Neural cell (in vitro differentiated cells): Measurements from ENCODE around the gene GNG13. TPM values are rescaled to one million over a fixed set of nuclear protein-coding genes. Genes with fewer than 3 reads are reported as not detected.

Experiments
- H2AFZ ChIP-seq: fragments of 200-600, 300-800 bp; sonication (generic), shearing (Covaris generic); 2 replicates; pipeline ENCODE4 v1.6.0; 2014; ENCODE audit warnings: low read depth, mild to moderate bottlenecking, antibody characterized with exemption, low read length, moderate library complexity
- H3F3A ChIP-seq: fragments of 200-600 bp; shearing (Covaris generic); 2 replicates; pipeline ENCODE4 v1.6.1; 2016; ENCODE audit warnings: mild to moderate bottlenecking, moderate library complexity, mixed read lengths, antibody characterized with exemption, low read length; ENCODE audit not compliant: insufficient read depth, poor library complexity, severe bottlenecking
- H3K27ac ChIP-seq: fragments of 200-600, 300-800 bp; sonication (generic), shearing (Covaris generic); 2 replicates; pipeline ENCODE4 v1.5.1; 2014; ENCODE audit warnings: mild to moderate bottlenecking, low read length, moderate library complexity
- H3K27me3 ChIP-seq: fragments of 300-800, 200-600 bp; sonication (generic), shearing (Covaris generic); 2 replicates; pipeline ENCODE4 v1.6.0; 2014; ENCODE audit warnings: mild to moderate bottlenecking, low read depth, low read length, moderate library complexity; ENCODE audit not compliant: insufficient read depth
- H3K36me3 ChIP-seq: fragments of 300-800, 200-600 bp; sonication (generic), shearing (Covaris generic); 2 replicates; pipeline ENCODE4 v1.5.1; 2014; ENCODE audit warnings: mild to moderate bottlenecking, antibody characterized with exemption, low read length, moderate library complexity; ENCODE audit not compliant: insufficient read depth
- H3K4me2 ChIP-seq: fragments of 300-800, 200-600 bp; sonication (generic), shearing (Covaris generic); 2 replicates; pipeline ENCODE4 v1.6.0; 2014; ENCODE audit warnings: mild to moderate bottlenecking, low read length
- H3K4me3 ChIP-seq: fragments of 300-800, 200-600 bp; sonication (generic), shearing (Covaris generic); 2 replicates; pipeline ENCODE4 v1.5.1; 2014; ENCODE audit warnings: mild to moderate bottlenecking, low read length, moderate library complexity
- H3K79me2 ChIP-seq: fragments of 200-600 bp; shearing (Covaris generic); replicated peaks from 2 replicates; pipeline ENCODE4 v1.6.0; 2014; ENCODE audit warnings: mild to moderate bottlenecking, low read length, moderate library complexity; ENCODE audit not compliant: insufficient read depth
- H3K9ac ChIP-seq: fragments of 300-800, 200-600 bp; sonication (generic), shearing (Covaris generic); 2 replicates; pipeline ENCODE4 v1.6.1; 2016; ENCODE audit warnings: mild to moderate bottlenecking, low read length, mixed read lengths
- H3K9me2 ChIP-seq: fragments of 200-600 bp; shearing (Covaris generic); 2 replicates; pipeline ENCODE4 v1.6.1; 2016; ENCODE audit warnings: mild to moderate bottlenecking, low read length, mixed read lengths; ENCODE audit not compliant: insufficient read depth
- H3K9me3 ChIP-seq: fragments of 200-600, 300-800 bp; sonication (generic), shearing (Covaris generic); 2 replicates; pipeline ENCODE4 v1.6.1; 2016; ENCODE audit warnings: mild to moderate bottlenecking, mixed run types, low read length, moderate library complexity, mixed read lengths
- H4K20me1 ChIP-seq: fragments of 200-600 bp; shearing (Covaris generic); 2 replicates; pipeline ENCODE4 v1.6.1; 2016; ENCODE audit warnings: mild to moderate bottlenecking, mixed run types; ENCODE audit not compliant: insufficient read depth
- CTCF ChIP-seq: fragments of 450-650 bp; IDR thresholded peaks from 2 replicates; pipeline ENCODE4 v1.5.1; 2014; ENCODE audit warnings: antibody characterized with exemption, mild to moderate bottlenecking, moderate library complexity; ENCODE audit not compliant: poor library complexity, severe bottlenecking
- EP300 ChIP-seq: fragments of 450-650 bp; conservative IDR thresholded peaks from 2 replicates; pipeline ENCODE4 v1.6.1; 2014; ENCODE audit warnings: antibody characterized with exemption, mild to moderate bottlenecking, moderate library complexity; ENCODE audit not compliant: poor library complexity, severe bottlenecking
- EZH2 ChIP-seq: fragments of 200-600, 300-800 bp; shearing (Covaris generic), sonication (generic); IDR thresholded peaks from 2 replicates; pipeline ENCODE4 v1.6.1; 2014; ENCODE audit warnings: antibody characterized with exemption, low read length, borderline replicate concordance, mild to moderate bottlenecking; ENCODE audit not compliant: insufficient read depth, poor library complexity, severe bottlenecking
- MXI1 ChIP-seq: fragments of 450-650 bp; conservative IDR thresholded peaks from 2 replicates; pipeline ENCODE4 v1.6.1; 2014; ENCODE audit warnings: antibody characterized with exemption, mild to moderate bottlenecking; ENCODE audit not compliant: poor library complexity, severe bottlenecking
- POLR2AphosphoS5 ChIP-seq: IDR thresholded peaks from 2 replicates; pipeline ENCODE4 v1.6.1; 2012
- RAD21 ChIP-seq: fragments of 450-650 bp; conservative IDR thresholded peaks from 2 replicates; pipeline ENCODE4 v1.6.1; 2014; ENCODE audit warnings: antibody characterized with exemption, mild to moderate bottlenecking, moderate library complexity
- REST ChIP-seq: IDR thresholded peaks from 2 replicates; pipeline ENCODE4 v1.6.1; 2012; ENCODE audit warnings: borderline replicate concordance
- SMC3 ChIP-seq: fragments of 450-650 bp; conservative IDR thresholded peaks from 2 replicates; pipeline ENCODE4 v1.6.1; 2014; ENCODE audit warnings: antibody characterized with exemption, mild to moderate bottlenecking, moderate library complexity; ENCODE audit not compliant: poor library complexity
- TAF1 ChIP-seq: IDR thresholded peaks from 2 replicates; pipeline ENCODE4 v1.6.1; 2012; ENCODE audit warnings: low read depth
- polyA plus RNA-seq: library from polyadenylated mRNA; depleted of rRNA; stranded (reverse); fragments of >200 nt; gene quantifications from 2 replicates; pipeline ENCODE4 v1.2.3, GENCODE V29; 2014

GNG13 gene
- polyA plus RNA-seq, 1 donor from 2014 or later: not detected

- no peaks in the 10 kb centered on the region for H3K36me3 ChIP-seq
- no peaks in the 10 kb centered on the region for H3K9me3 ChIP-seq
- H3K9me2 ChIP-seq: no peaks in the 10 kb centered on the region
- TF ChIP-seq POLR2AphosphoS5: no peak
- TF ChIP-seq CTCF: peak; percentile 87
- TF ChIP-seq RAD21: peak; percentile 91
- TF ChIP-seq TAF1: no peak
- peak; percentile 91 for TF ChIP-seq SMC3
- no peaks in the 10 kb centered on the region for H3K27me3 ChIP-seq
- H3K27ac ChIP-seq: no peak overlapping the region
- no peak overlapping the region for H3K9ac ChIP-seq
- H4K20me1 ChIP-seq: no peaks in the 10 kb centered on the region
- no peak overlapping the region for H2AFZ ChIP-seq
- no peaks in the 10 kb centered on the region for H3F3A ChIP-seq
- no peak overlapping the region for H3K4me2 ChIP-seq
- H3K4me3 ChIP-seq: no peak overlapping the region
- no peaks in the 10 kb centered on the region for H3K79me2 ChIP-seq
Observed at GRCh38 chr16:813204-813915, 12.8 kb upstream of the GNG13 start.

GRCh38 chr16:808085-808386 is 7.5 kb upstream of the GNG13 start:
- Histone ChIP-seq H2AFZ (peak overlapping the region; percentile 99), H3K36me3 (no peaks in the 10 kb centered on the region), H3K9me2 (no peaks in the 10 kb centered on the region), H3K9me3 (no peaks in the 10 kb centered on the region), H3K27me3 (no peaks in the 10 kb centered on the region), H3K79me2 (no peaks in the 10 kb centered on the region), H4K20me1 (no peaks in the 10 kb centered on the region), H3K27ac (peak overlapping the region; percentile 80), H3K4me2 (peak overlapping the region; percentile 82), H3K4me3 (peak overlapping the region; percentile 86), H3F3A (no peaks in the 10 kb centered on the region), H3K9ac (peak overlapping the region; percentile 88)
- TF ChIP-seq RAD21 (peak; percentile 5), POLR2AphosphoS5 (no peak), MXI1 (no peak), SMC3 (no peak)

GRCh38 chr16:807347-808084 is 7.0 kb upstream of the GNG13 start:
- H3K36me3 ChIP-seq: no peaks in the 10 kb centered on the region
- H3K9ac ChIP-seq: peak overlapping the region; percentile 88
- H3K79me2 ChIP-seq: no peaks in the 10 kb centered on the region
- peak overlapping the region; percentile 86 for H3K4me3 ChIP-seq
- H3K9me2 ChIP-seq: no peaks in the 10 kb centered on the region
- no peaks in the 10 kb centered on the region for H3K9me3 ChIP-seq
- peak; percentile 23 for TF ChIP-seq RAD21
- TF ChIP-seq TAF1: peak; percentile 53
- peak; percentile 40 for TF ChIP-seq REST
- peak; percentile 17 for TF ChIP-seq CTCF
- peak; percentile 81 for TF ChIP-seq POLR2AphosphoS5
- TF ChIP-seq EP300: peak; percentile 58
- TF ChIP-seq EZH2: no peak
- TF ChIP-seq SMC3: no peak
- peak; percentile 65 for TF ChIP-seq MXI1
- peak overlapping the region; percentile 99 for H2AFZ ChIP-seq
- H3K4me2 ChIP-seq: peak overlapping the region; percentile 82
- peak overlapping the region; percentile 80 for H3K27ac ChIP-seq
- no peaks in the 10 kb centered on the region for H3K27me3 ChIP-seq
- H4K20me1 ChIP-seq: no peaks in the 10 kb centered on the region
- no peaks in the 10 kb centered on the region for H3F3A ChIP-seq
